H1 (cell line): ENCODE data around the gene SUPT20HL1. TPM values are rescaled to one million over a fixed set of nuclear protein-coding genes. Genes with fewer than 3 reads are reported as not detected.

Experiments used
- CTCF ChIA-PET: fragments of 300-600 bp; sonication (Branson Sonifier 250); formaldehyde crosslinking; loops from one replicate; lab custom pipeline; 2021; ENCODE audit not compliant: partially characterized antibody; lab: Charles Lee
- POLR2A ChIA-PET: fragments of 300-600 bp; sonication (Branson Sonifier 250); formaldehyde crosslinking; loops from one replicate; lab custom pipeline; 2021; ENCODE audit warnings: inconsistent platforms; ENCODE audit not compliant: partially characterized antibody; lab: Charles Lee
- DNase-seq, 2 experiments: peaks; one replicate each; pipeline versions ENCODE4 v3.0.0 to v3.0.0-alpha.2; 2010 to 2022; ENCODE audit warnings: low spot score in 2 of 2, low read depth in 1 of 2, mixed read lengths in 1 of 2
- FAIRE-seq: peaks from 2 replicates; lab custom pipeline; 2011; peaks lifted over from hg19 to GRCh38; lab: Jason Lieb, UNC
- H2AFZ ChIP-seq: 2 replicates; pipeline ENCODE4 v1.8.1; 2012; ENCODE audit warnings: low read length, inconsistent platforms
- H2AK5ac ChIP-seq: 2 replicates; pipeline ENCODE4 v1.6.1; 2013; ENCODE audit warnings: low read depth, low read length
- H2BK120ac ChIP-seq: replicated peaks from 2 replicates; pipeline ENCODE3; 2013; ENCODE audit warnings: low read depth, low read length, inconsistent platforms
- H2BK12ac ChIP-seq: 2 replicates; pipeline ENCODE4 v1.6.1; 2013; ENCODE audit warnings: low read depth, low read length
- H2BK15ac ChIP-seq: 2 replicates; pipeline ENCODE4 v1.6.1; 2013; ENCODE audit warnings: low read length
- H2BK20ac ChIP-seq: 2 replicates; pipeline ENCODE4 v1.6.1; 2013; ENCODE audit warnings: low read length
- H2BK5ac ChIP-seq: 2 replicates; pipeline ENCODE4 v1.6.1; 2013; ENCODE audit warnings: low read depth, low read length
- H3K14ac ChIP-seq: 2 replicates; pipeline ENCODE4 v1.6.1; 2013; ENCODE audit warnings: inconsistent platforms; ENCODE audit not compliant: insufficient read length
- H3K18ac ChIP-seq: 2 replicates; pipeline ENCODE4 v1.6.1; 2013; ENCODE audit warnings: low read length; ENCODE audit errors: extremely low read depth
- H3K23ac ChIP-seq: 2 replicates; pipeline ENCODE4 v1.6.1; 2013; ENCODE audit warnings: inconsistent platforms; ENCODE audit not compliant: insufficient read length
- H3K23me2 ChIP-seq: 2 replicates; pipeline ENCODE4 v1.6.1; 2013; ENCODE audit warnings: low read depth, low read length
- H3K27ac ChIP-seq: 2 replicates; pipeline ENCODE4 v1.6.1; 2011; ENCODE audit warnings: low read depth, low read length, inconsistent platforms
- H3K27me3 ChIP-seq, 4 experiments: replicated peaks in 1 of 4; 1 replicate in 1 of 4; 2 replicates in 3 of 4; pipeline versions ENCODE4 v1.6.1 to v1.8.1; 2011 to 2013; ENCODE audit warnings: low read length in 3 of 4, mild to moderate bottlenecking in 3 of 4, inconsistent platforms in 2 of 4, mixed read lengths in 2 of 4, moderate library complexity in 1 of 4; ENCODE audit not compliant: control insufficient read depth in 3 of 4, insufficient read depth in 3 of 4; ENCODE audit errors: extremely low read depth in 1 of 4
- H3K36me3 ChIP-seq, 4 experiments: 2 replicates each; pipeline versions ENCODE4 v1.6.1 to v1.8.1; 2011 to 2013; ENCODE audit warnings: mild to moderate bottlenecking in 4 of 4, low read length in 3 of 4, moderate library complexity in 2 of 4, control low read depth in 1 of 4, inconsistent platforms in 1 of 4; ENCODE audit not compliant: insufficient read depth in 4 of 4, control insufficient read depth in 2 of 4
- H3K4ac ChIP-seq: replicated peaks from 2 replicates; pipeline ENCODE3; 2013; ENCODE audit warnings: low read length, low read depth, mixed read lengths, inconsistent platforms; ENCODE audit not compliant: insufficient read length
- H3K4me1 ChIP-seq, 4 experiments: replicated peaks in 1 of 4; 1 replicate in 1 of 4; 2 replicates in 3 of 4; pipeline versions ENCODE4 v1.6.1 to v1.8.1; 2011 to 2013; ENCODE audit warnings: low read length in 3 of 4, inconsistent platforms in 2 of 4, mixed read lengths in 1 of 4; ENCODE audit not compliant: insufficient read depth in 4 of 4, control insufficient read depth in 3 of 4
- H3K4me2 ChIP-seq, 2 experiments: 2 replicates each; pipeline versions ENCODE4 v1.6.1 to v1.8.1; 2011 to 2013; ENCODE audit warnings: low read depth in 2 of 2, low read length in 2 of 2, control low read depth in 1 of 2, inconsistent platforms in 1 of 2, mild to moderate bottlenecking in 1 of 2; ENCODE audit not compliant: insufficient read depth in 1 of 2
- H3K4me3 ChIP-seq, 4 experiments: fragments of 200-600, 300-600 bp in 1 of 4; sonication (generic), shearing (Covaris generic), sonication (Bioruptor Twin) in 1 of 4; 2 replicates each; pipeline versions ENCODE4 v1.5.1 to v1.8.1; 2011 to 2016; ENCODE audit warnings: low read length in 4 of 4, low read depth in 3 of 4, control low read depth in 2 of 4, inconsistent platforms in 2 of 4, mild to moderate bottlenecking in 2 of 4, mixed read lengths in 1 of 4, moderate library complexity in 1 of 4; ENCODE audit not compliant: insufficient read depth in 2 of 4; ENCODE audit errors: extremely low read depth in 1 of 4
- H3K56ac ChIP-seq: replicated peaks from 2 replicates; pipeline ENCODE3; 2013; ENCODE audit warnings: low read depth, mild to moderate bottlenecking, mixed read lengths, low read length, inconsistent platforms; ENCODE audit not compliant: insufficient read length
- H3K79me1 ChIP-seq: 2 replicates; pipeline ENCODE4 v1.6.1; 2013; ENCODE audit warnings: low read depth, low read length, control low read depth
- H3K79me2 ChIP-seq, 2 experiments: 2 replicates each; pipeline versions ENCODE4 v1.6.1 to v1.8.1; 2012 to 2013; ENCODE audit warnings: low read length in 2 of 2, mild to moderate bottlenecking in 2 of 2, inconsistent platforms in 1 of 2; ENCODE audit not compliant: insufficient read depth in 2 of 2, control insufficient read depth in 1 of 2
- H3K9ac ChIP-seq, 4 experiments: replicated peaks in 1 of 4; 1 replicate in 1 of 4; 2 replicates in 3 of 4; pipeline versions ENCODE4 v1.6.1 to v1.8.1; 2011 to 2013; ENCODE audit warnings: low read depth in 3 of 4, low read length in 3 of 4, control low read depth in 2 of 4, mild to moderate bottlenecking in 2 of 4, moderate library complexity in 2 of 4, inconsistent platforms in 1 of 4; ENCODE audit errors: extremely low read depth in 1 of 4
- H3K9me3 ChIP-seq, 2 experiments: 2 replicates each; pipeline versions ENCODE4 v1.6.1 to v1.8.1; 2012 to 2013; ENCODE audit warnings: mild to moderate bottlenecking in 2 of 2, moderate library complexity in 2 of 2, control low read depth in 1 of 2, inconsistent platforms in 1 of 2, low read depth in 1 of 2, low read length in 1 of 2, mixed read lengths in 1 of 2; ENCODE audit not compliant: insufficient read depth in 2 of 2
- H4K20me1 ChIP-seq, 2 experiments: replicated peaks in 1 of 2; 2 replicates each; pipeline versions ENCODE3 to v1.8.1; 2011 to 2013; ENCODE audit warnings: inconsistent platforms in 2 of 2, low read length in 2 of 2, mild to moderate bottlenecking in 1 of 2; ENCODE audit not compliant: insufficient read depth in 2 of 2, control insufficient read depth in 1 of 2
- H4K5ac ChIP-seq: 2 replicates; pipeline ENCODE4 v1.6.1; 2013; ENCODE audit warnings: low read length, low read depth, mixed read lengths, inconsistent platforms; ENCODE audit not compliant: insufficient read length
- H4K8ac ChIP-seq: 2 replicates; pipeline ENCODE4 v1.8.0; 2013; ENCODE audit warnings: mild to moderate bottlenecking, moderate library complexity, low read length, inconsistent platforms; ENCODE audit not compliant: insufficient read depth; ENCODE audit errors: extremely low read depth
- H4K91ac ChIP-seq: replicated peaks from 2 replicates; pipeline ENCODE3; 2013; ENCODE audit warnings: low read length, mixed read lengths, inconsistent platforms; ENCODE audit not compliant: insufficient read length
- BCL11A ChIP-seq, 2 experiments: IDR thresholded peaks; one replicate each; pipeline ENCODE4 v1.6.1; 2011; ENCODE audit warnings: low read depth in 2 of 2, low read length in 2 of 2, mild to moderate bottlenecking in 2 of 2
- CHD2 ChIP-seq: IDR thresholded peaks from 2 replicates; pipeline ENCODE4 v1.6.1; 2012; ENCODE audit warnings: low read length, improper control_type of control experiment
- EP300 ChIP-seq, 2 experiments: IDR thresholded peaks; 1 replicate in 1 of 2; 2 replicates in 1 of 2; pipeline ENCODE4 v1.6.1; 2011 to 2012; ENCODE audit warnings: low read depth in 2 of 2, low read length in 2 of 2, mild to moderate bottlenecking in 2 of 2, borderline replicate concordance in 1 of 2, inconsistent platforms in 1 of 2, moderate library complexity in 1 of 2
- FOSL1 ChIP-seq: IDR thresholded peaks from 2 replicates; pipeline ENCODE4 v1.6.1; 2011; ENCODE audit warnings: mild to moderate bottlenecking, low read depth, low read length, moderate library complexity; ENCODE audit not compliant: insufficient read depth
- GTF2F1 ChIP-seq: IDR thresholded peaks from 2 replicates; pipeline ENCODE4 v1.6.1; 2012; ENCODE audit warnings: low read depth, low read length, improper control_type of control experiment, borderline replicate concordance
- NANOG ChIP-seq: IDR thresholded peaks from 2 replicates; pipeline ENCODE4 v1.6.1; 2011; ENCODE audit warnings: low read length, low read depth, mild to moderate bottlenecking, inconsistent platforms; ENCODE audit not compliant: insufficient read depth, poor library complexity, severe bottlenecking
- PHF8 ChIP-seq: fragments of 200-600 bp; sonication (generic); conservative IDR thresholded peaks from 2 replicates; pipeline ENCODE4 v1.7.1; 2012; ENCODE audit warnings: low read depth, mild to moderate bottlenecking, inconsistent platforms, low read length, moderate library complexity
- RAD21 ChIP-seq, 2 experiments: IDR thresholded peaks in 1 of 2; conservative IDR thresholded peaks in 1 of 2; 2 replicates each; pipeline ENCODE4 v1.6.1; 2011; ENCODE audit warnings: low read depth in 2 of 2, low read length in 2 of 2, improper control_type of control experiment in 1 of 2, inconsistent platforms in 1 of 2, mild to moderate bottlenecking in 1 of 2, moderate library complexity in 1 of 2
- SAP30 ChIP-seq: fragments of 300-600 bp; sonication (generic); IDR thresholded peaks from 2 replicates; pipeline ENCODE4 v1.7.1; 2012; ENCODE audit warnings: low read length, moderate library complexity, mild to moderate bottlenecking, inconsistent platforms; ENCODE audit not compliant: insufficient read depth, insufficient replicate concordance
- SIN3A ChIP-seq, 2 experiments: IDR thresholded peaks in 1 of 2; conservative IDR thresholded peaks in 1 of 2; 2 replicates each; pipeline ENCODE4 v1.6.1; 2011 to 2012; ENCODE audit warnings: low read length in 2 of 2, improper control_type of control experiment in 1 of 2, low read depth in 1 of 2, mild to moderate bottlenecking in 1 of 2
- TAF1 ChIP-seq: IDR thresholded peaks from 2 replicates; pipeline ENCODE4 v1.6.1; 2011; ENCODE audit warnings: mild to moderate bottlenecking, low read depth, low read length
- TCF12 ChIP-seq: IDR thresholded peaks from 2 replicates; pipeline ENCODE4 v1.6.1; 2011; ENCODE audit warnings: low read depth, mild to moderate bottlenecking, low read length
- TEAD4 ChIP-seq: IDR thresholded peaks from 2 replicates; pipeline ENCODE4 v1.6.1; 2012; ENCODE audit warnings: low read depth, low read length, inconsistent platforms, mixed read lengths
- WGBS, 2 experiments: shearing (Covaris generic) in 1 of 2; methylation state at CpG; one replicate each; pipeline versions ENCODE4 v1.1.6 to v1.1.7; 2013 to 2015; ENCODE audit warnings: low lambda C conversion rate in 2 of 2, mixed read lengths in 2 of 2, inconsistent platforms in 1 of 2, low coverage in 1 of 2, missing lambda C conversion rate in 1 of 2; ENCODE audit not compliant: insufficient replicate concordance in 2 of 2, insufficient coverage in 1 of 2, insufficient read length in 1 of 2; ENCODE audit errors: extremely low coverage in 1 of 2, missing lambda C conversion rate in 1 of 2; 5-methylcytosine and 5-hydroxymethylcytosine counted together
- polyA plus RNA-seq, 7 experiments: library from polyadenylated mRNA; depleted of rRNA in 3 of 7; stranded (reverse) in 5 of 7; unstranded in 2 of 7; fragments of >200 nt in 5 of 7; fragments of 200-250 nt in 2 of 7; gene quantifications; 1 replicate in 5 of 7; 2 replicates in 1 of 7; 4 replicates in 1 of 7; pipeline versions ENCODE4 v1.2.1 to v1.2.3, GENCODE V29; 2011 to 2013; ENCODE audit warnings: missing spikeins in 2 of 7, mixed read lengths in 2 of 7
- total RNA-seq: library from RNA; stranded (reverse); fragmentation: NEBNext Ultra II Directional; extraction: Animal tissue kit (Norgen Biotek cat#: 25700); gene quantifications from 2 replicates; pipeline ENCODE4 v1.2.1, GENCODE V29; 2021

The SUPT20HL1 gene
- total and polyA plus RNA-seq, 2 of the 8 experiments (the other 6 are each of a cell fraction or from before 2014, with no cell fraction given) = not detected

DNA sequence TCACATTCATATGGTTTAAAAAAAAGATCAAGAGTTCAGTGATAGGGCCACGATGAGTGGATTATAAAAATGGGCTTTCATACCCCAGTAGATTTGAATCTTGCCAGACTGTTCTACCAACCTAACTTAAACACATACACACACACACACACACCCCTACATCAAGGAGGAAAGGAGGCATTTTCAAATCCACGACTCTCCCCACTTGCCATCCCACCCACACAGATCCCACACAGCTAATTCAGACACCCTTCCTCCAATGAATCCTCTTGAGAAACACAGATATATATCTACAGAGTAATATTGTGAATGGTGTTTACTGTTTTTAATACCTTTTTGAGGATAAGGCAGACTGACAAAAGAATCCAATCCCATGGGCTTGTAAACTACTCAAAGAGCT lies 16.8 kb downstream of the SUPT20HL1 start:
- WGBS, 2 experiments = 80% methylated on average over 1 of the region's 2 CpGs; no CpG with 5 or more reads in 1 of the 2 experiments
- peak overlapping the region; percentile 55 for H4K5ac ChIP-seq
- H3K56ac ChIP-seq = no peak overlapping the region
- TF ChIP-seq FOSL1 = no peak
- TF ChIP-seq SAP30 = no peak
- no peak for TF ChIP-seq CHD2
- no peak for TF ChIP-seq RAD21 (IDR thresholded peaks at IDR 0.05 in 1 of 2, conservative IDR thresholded peaks at IDR 0.05 in 1 of 2; ENCODE audit: low read depth in 2 of 2, low read length in 2 of 2)
- TF ChIP-seq GTF2F1 = no peak
- TF ChIP-seq NANOG = no peak
- no peak for TF ChIP-seq TAF1
- TF ChIP-seq SIN3A (conservative IDR thresholded peaks at IDR 0.05 in 1 of 2, IDR thresholded peaks at IDR 0.05 in 1 of 2; ENCODE audit: low read depth in 1 of 2, low read length in 2 of 2) = no peak
- no peak for TF ChIP-seq EP300 (IDR thresholded peaks at IDR 0.05; ENCODE audit: borderline replicate concordance in 1 of 2, low read depth in 2 of 2, low read length in 2 of 2)
- TF ChIP-seq PHF8 = no peak
- no peak for TF ChIP-seq TEAD4
- no peak for TF ChIP-seq BCL11A (IDR thresholded peaks at IDR 0.05; ENCODE audit: low read depth in 2 of 2, low read length in 2 of 2)
- no peak for TF ChIP-seq TCF12

More for the DNA sequence above, 16.8 kb downstream of the SUPT20HL1 start:
- Histone ChIP-seq H4K91ac (no peak overlapping the region), H3K27me3 (0 out of 7 replicates have a peak, but pooled peaks cover 0 to 2% (median under 1%) of the 10 kb centered on the region in 4 experiments), H3K4me3 (no peak overlapping the region), H3K79me1 (no peaks in the 10 kb centered on the region), H2BK20ac (no peak overlapping the region), H2AK5ac (no peak overlapping the region), H4K8ac (no peak overlapping the region), H3K14ac (no peak overlapping the region), H3K9me3 (no peaks in the 10 kb centered on the region), H2BK5ac (peak overlapping the region; percentile 78; the same call in 1 of the 2 replicates), H3K18ac (peak overlapping the region; percentile 71), H3K27ac (no peak overlapping the region), H3K9ac (no peak overlapping the region), H2BK12ac (no peak overlapping the region), H3K4ac (peak overlapping the region; percentile 59), H3K4me1 (peaks cover 4 to 22% (median 13%) of the 10 kb centered on the region in 4 experiments; a peak in 5 of 7 replicates), H3K23me2 (peaks cover 1% of the 10 kb centered on the region; the same call in 1 of the 2 replicates), H3K36me3 (no peaks in the 10 kb centered on the region), H4K20me1 (no peaks in the 10 kb centered on the region), H3K4me2 (peak overlapping the region in 1 of 2 experiments; percentile 60; a peak in 1 of 4 replicates), H3K79me2 (no peaks in the 10 kb centered on the region), H2AFZ (no peak overlapping the region), H2BK15ac (no peak overlapping the region), H2BK120ac (no peak overlapping the region), H3K23ac (no peak overlapping the region)
- ChIA-PET POLR2A (no interaction called here), CTCF (no interaction called here)
- FAIRE-seq (no peak), DNase-seq (no peak)
